ENCODE measurements around the gene TBC1D2B.

DNA sequence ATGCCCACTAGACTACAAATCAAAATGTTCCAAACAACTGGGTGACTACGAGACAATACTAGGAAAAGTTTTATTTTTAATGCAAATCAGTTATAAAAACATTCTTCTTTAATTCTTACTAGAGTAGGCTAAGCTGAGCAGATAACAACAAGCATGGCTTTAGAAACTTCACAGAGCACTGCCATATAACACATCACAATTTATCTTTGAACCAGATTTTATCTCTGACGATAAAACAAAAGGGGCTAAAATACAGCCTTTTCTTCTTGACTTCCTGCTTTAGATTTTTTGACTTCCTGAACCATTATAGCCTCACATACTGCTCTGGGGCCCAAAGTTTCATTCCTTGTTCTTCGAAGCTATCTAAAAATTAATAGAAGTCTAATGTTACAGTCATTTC is 25.9 kb downstream of the TBC1D2B start:
- TF ChIP-seq CTCF (IDR thresholded peaks at IDR 0.05; ENCODE audit: insufficient read depth, low read length, poor library complexity, severe bottlenecking) (no peak), EZH2phosphoT487 (conservative IDR thresholded peaks at IDR 0.05; ENCODE audit: low read length) (no peak)

All from SU-DHL-6 (cell line).